GM12878 (cell line): ENCODE measurements around the gene MCM3AP. TPM values are rescaled to one million over a fixed set of nuclear protein-coding genes. Genes with fewer than 3 reads are reported as not detected.

ENCODE experiments used
- CREM ChIP-seq: IDR thresholded peaks from 2 replicates; pipeline ENCODE4 v1.6.1; 2014; ENCODE audit warnings: antibody characterized with exemption, low read depth
- EP300 ChIP-seq, 2 experiments: fragments of 150-350 bp in 1 of 2; IDR thresholded peaks; 2 replicates each; pipeline ENCODE4 v1.6.1; 2011 to 2012; ENCODE audit warnings: low read depth in 2 of 2, low read length in 2 of 2, borderline replicate concordance in 1 of 2, improper control_type of control experiment in 1 of 2, inconsistent platforms in 1 of 2; ENCODE audit not compliant: control insufficient read depth in 1 of 2
- KLF5 ChIP-seq: fragments of 450-650 bp; IDR thresholded peaks from 2 replicates; pipeline ENCODE4 v1.6.1; 2014; ENCODE audit warnings: mild to moderate bottlenecking; ENCODE audit not compliant: partially characterized antibody
- TCF7 ChIP-seq: IDR thresholded peaks from 2 replicates; pipeline ENCODE4 v1.6.1; 2014; ENCODE audit warnings: antibody characterized with exemption, borderline replicate concordance
- YBX1 ChIP-seq: fragments of 450-650 bp; IDR thresholded peaks from 2 replicates; pipeline ENCODE4 v1.6.1; 2016; ENCODE audit warnings: antibody characterized with exemption
- ZNF384 ChIP-seq: IDR thresholded peaks from 2 replicates; pipeline ENCODE4 v1.6.1; 2012; ENCODE audit warnings: low read depth, mild to moderate bottlenecking, low read length, improper control_type of control experiment, borderline replicate concordance
- polyA plus RNA-seq, 11 experiments: library from polyadenylated mRNA; depleted of rRNA in 4 of 11; unstranded in 6 of 11; stranded (reverse) in 5 of 11; fragments of >200 nt; fragmentation: Nextera tagmentation in 4 of 11; fragmentation: Illumina TruSeq in 1 of 11; extraction: Ambion mirVana in 4 of 11; extraction: Trizol in 1 of 11; gene quantifications; 1 replicate in 1 of 11; 2 replicates in 10 of 11; pipeline versions ENCODE4 v1.2.1 to v1.2.3, GENCODE V29; 2011 to 2016; ENCODE audit warnings: inconsistent platforms in 2 of 11, missing spikeins in 2 of 11, low read depth in 1 of 11
- total RNA-seq, 4 experiments: library from RNA; depleted of rRNA in 3 of 4; stranded (reverse); fragments of >200 nt in 3 of 4; fragmentation: Illumina TruSeq in 1 of 4; extraction: Trizol in 1 of 4; gene quantifications; 2 replicates each; pipeline versions ENCODE4 v1.2.1 to v1.2.3, GENCODE V29; 2013 to 2021
- TF ChIP-seq, protein P1 (sequence below): fragments of 450-650 bp; IDR thresholded peaks from 2 replicates; pipeline ENCODE4 v1.6.1; 2017; ENCODE audit warnings: mild to moderate bottlenecking, moderate library complexity
- TF ChIP-seq, protein P2 (sequence below): IDR thresholded peaks from 2 replicates; pipeline ENCODE4 v1.6.1; 2011; ENCODE audit warnings: low read depth, low read length, improper control_type of control experiment, borderline replicate concordance
- TF ChIP-seq, protein P3 (sequence below): fragments of 450-650 bp; formaldehyde crosslinking; IDR thresholded peaks from 2 replicates; pipeline ENCODE4 v1.4.0; 2020; ENCODE audit warnings: mild to moderate bottlenecking, moderate library complexity

The MCM3AP gene
- total and polyA plus RNA-seq, 10 of the 15 experiments (the other 5 are each of a cell fraction or from before 2014, with no cell fraction given), result 6.1 to 95.7 (median 47.0) TPM

DNA sequence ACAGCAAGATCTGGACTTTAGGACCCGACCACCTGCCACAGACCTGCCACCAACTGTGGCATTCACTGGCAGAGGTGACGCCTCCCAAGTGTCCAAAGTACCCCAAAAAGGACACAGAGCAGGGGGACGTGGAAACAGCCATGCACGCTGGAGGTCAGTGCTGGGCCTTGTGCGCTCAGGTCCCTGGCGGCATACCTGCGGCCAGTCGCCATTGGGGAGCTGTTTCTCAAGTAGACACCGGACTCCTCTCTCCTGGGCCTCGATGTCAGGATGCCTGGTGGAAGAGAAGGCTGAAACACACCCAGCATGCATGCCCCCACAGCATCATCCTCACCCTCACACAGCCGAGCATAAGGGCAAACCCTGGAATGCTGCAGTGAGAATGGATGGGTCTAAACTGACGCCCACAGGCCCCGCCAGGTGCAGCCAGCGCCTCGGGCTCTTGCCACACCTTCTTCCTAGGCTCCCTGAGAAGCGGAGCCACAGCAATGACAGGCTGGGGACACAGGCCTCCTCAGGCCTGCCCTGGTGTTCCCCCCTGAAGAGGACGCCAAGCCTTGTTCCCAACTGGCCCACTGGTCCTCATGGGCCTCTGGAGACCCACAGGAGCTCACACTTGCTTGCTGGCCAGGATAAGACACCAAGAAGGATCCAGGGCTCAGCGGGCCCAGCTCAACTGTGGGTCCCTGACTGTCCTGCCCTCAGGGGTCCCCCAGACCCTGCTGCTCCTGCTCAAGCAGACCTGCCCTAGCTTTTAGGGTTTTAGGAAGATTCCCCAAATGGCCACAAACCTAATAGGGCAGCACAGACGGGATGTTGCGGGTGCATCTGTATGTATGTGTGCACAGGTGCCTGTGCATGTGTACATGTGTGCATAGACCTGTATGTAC, 93.5 kb downstream of the MCM3AP start (continued):
- TF ChIP-seq, protein P1, sequence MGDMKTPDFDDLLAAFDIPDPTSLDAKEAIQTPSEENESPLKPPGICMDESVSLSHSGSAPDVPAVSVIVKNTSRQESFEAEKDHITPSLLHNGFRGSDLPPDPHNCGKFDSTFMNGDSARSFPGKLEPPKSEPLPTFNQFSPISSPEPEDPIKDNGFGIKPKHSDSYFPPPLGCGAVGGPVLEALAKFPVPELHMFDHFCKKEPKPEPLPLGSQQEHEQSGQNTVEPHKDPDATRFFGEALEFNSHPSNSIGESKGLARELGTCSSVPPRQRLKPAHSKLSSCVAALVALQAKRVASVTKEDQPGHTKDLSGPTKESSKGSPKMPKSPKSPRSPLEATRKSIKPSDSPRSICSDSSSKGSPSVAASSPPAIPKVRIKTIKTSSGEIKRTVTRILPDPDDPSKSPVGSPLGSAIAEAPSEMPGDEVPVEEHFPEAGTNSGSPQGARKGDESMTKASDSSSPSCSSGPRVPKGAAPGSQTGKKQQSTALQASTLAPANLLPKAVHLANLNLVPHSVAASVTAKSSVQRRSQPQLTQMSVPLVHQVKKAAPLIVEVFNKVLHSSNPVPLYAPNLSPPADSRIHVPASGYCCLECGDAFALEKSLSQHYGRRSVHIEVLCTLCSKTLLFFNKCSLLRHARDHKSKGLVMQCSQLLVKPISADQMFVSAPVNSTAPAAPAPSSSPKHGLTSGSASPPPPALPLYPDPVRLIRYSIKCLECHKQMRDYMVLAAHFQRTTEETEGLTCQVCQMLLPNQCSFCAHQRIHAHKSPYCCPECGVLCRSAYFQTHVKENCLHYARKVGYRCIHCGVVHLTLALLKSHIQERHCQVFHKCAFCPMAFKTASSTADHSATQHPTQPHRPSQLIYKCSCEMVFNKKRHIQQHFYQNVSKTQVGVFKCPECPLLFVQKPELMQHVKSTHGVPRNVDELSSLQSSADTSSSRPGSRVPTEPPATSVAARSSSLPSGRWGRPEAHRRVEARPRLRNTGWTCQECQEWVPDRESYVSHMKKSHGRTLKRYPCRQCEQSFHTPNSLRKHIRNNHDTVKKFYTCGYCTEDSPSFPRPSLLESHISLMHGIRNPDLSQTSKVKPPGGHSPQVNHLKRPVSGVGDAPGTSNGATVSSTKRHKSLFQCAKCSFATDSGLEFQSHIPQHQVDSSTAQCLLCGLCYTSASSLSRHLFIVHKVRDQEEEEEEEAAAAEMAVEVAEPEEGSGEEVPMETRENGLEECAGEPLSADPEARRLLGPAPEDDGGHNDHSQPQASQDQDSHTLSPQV, result no peak
- TF ChIP-seq YBX1 (no peak), CREM (no peak), EP300 (IDR thresholded peaks at IDR 0.05; ENCODE audit: borderline replicate concordance in 1 of 2, control insufficient read depth in 1 of 2, low read depth in 2 of 2, low read length in 2 of 2) (no peak), KLF5 (no peak), ZNF384 (no peak), TCF7 (no peak)
- TF ChIP-seq, protein P2, sequence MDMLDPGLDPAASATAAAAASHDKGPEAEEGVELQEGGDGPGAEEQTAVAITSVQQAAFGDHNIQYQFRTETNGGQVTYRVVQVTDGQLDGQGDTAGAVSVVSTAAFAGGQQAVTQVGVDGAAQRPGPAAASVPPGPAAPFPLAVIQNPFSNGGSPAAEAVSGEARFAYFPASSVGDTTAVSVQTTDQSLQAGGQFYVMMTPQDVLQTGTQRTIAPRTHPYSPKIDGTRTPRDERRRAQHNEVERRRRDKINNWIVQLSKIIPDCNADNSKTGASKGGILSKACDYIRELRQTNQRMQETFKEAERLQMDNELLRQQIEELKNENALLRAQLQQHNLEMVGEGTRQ, result no peak
- TF ChIP-seq, protein P3, sequence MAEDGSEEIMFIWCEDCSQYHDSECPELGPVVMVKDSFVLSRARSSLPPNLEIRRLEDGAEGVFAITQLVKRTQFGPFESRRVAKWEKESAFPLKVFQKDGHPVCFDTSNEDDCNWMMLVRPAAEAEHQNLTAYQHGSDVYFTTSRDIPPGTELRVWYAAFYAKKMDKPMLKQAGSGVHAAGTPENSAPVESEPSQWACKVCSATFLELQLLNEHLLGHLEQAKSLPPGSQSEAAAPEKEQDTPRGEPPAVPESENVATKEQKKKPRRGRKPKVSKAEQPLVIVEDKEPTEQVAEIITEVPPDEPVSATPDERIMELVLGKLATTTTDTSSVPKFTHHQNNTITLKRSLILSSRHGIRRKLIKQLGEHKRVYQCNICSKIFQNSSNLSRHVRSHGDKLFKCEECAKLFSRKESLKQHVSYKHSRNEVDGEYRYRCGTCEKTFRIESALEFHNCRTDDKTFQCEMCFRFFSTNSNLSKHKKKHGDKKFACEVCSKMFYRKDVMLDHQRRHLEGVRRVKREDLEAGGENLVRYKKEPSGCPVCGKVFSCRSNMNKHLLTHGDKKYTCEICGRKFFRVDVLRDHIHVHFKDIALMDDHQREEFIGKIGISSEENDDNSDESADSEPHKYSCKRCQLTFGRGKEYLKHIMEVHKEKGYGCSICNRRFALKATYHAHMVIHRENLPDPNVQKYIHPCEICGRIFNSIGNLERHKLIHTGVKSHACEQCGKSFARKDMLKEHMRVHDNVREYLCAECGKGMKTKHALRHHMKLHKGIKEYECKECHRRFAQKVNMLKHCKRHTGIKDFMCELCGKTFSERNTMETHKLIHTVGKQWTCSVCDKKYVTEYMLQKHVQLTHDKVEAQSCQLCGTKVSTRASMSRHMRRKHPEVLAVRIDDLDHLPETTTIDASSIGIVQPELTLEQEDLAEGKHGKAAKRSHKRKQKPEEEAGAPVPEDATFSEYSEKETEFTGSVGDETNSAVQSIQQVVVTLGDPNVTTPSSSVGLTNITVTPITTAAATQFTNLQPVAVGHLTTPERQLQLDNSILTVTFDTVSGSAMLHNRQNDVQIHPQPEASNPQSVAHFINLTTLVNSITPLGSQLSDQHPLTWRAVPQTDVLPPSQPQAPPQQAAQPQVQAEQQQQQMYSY, result no peak
